HepG2 (cell line): ENCODE data around the gene JAG1. TPM values are rescaled to one million over a fixed set of nuclear protein-coding genes. Genes with fewer than 3 reads are reported as not detected.

Source experiments
- ATAC-seq: fragments of 200-7000 bp; cut with Tn5 transposase; 3 replicates; pipeline ENCODE4 v1.9.1; 2020; ENCODE audit warnings: mild to moderate bottlenecking, moderate library complexity
- BruUV-seq: library from RNA; stranded (reverse); fragments of 400-500 nt; replicated peaks from 2 replicates; lab custom pipeline; 2021; lab: Mats Ljungman, UMichigan
- CTCF ChIA-PET: fragments of 300-600 bp; formaldehyde crosslinking; extraction: SDS; loops from one replicate; lab custom pipeline; 2021; ENCODE audit warnings: low total read pairs, inconsistent platforms, low intra/inter-chr PET ratio; lab: Yijun Ruan, JAX
- POLR2A ChIA-PET: fragments of 350-600 bp; sonication (Branson Sonifier 250); formaldehyde crosslinking; loops from one replicate; lab custom pipeline; 2020; ENCODE audit warnings: antibody characterized with exemption, inconsistent platforms; lab: Yijun Ruan, JAX
- DNase-seq: peaks from one replicate; pipeline ENCODE4 v3.0.0-alpha.2; 2015; ENCODE audit warnings: low spot score
- FAIRE-seq: peaks from 3 replicates; lab custom pipeline; 2011; peaks lifted over from hg19 to GRCh38; lab: Jason Lieb, UNC
- H2AFZ ChIP-seq: one replicate; pipeline ENCODE4 v1.6.1; 2011; ENCODE audit warnings: low read length, inconsistent platforms
- H3K27ac ChIP-seq: fragments of 300-600 bp; 3 replicates; pipeline ENCODE4 v1.8.0; 2011; ENCODE audit warnings: mixed run types, mild to moderate bottlenecking, mixed read lengths, low read length, inconsistent platforms; ENCODE audit not compliant: insufficient read depth; ENCODE audit errors: extremely low read length
- H3K27me3 ChIP-seq, 2 experiments: fragments of 200-600 bp in 1 of 2; 2 replicates in 1 of 2; 3 replicates in 1 of 2; pipeline versions ENCODE4 v1.6.0 to v1.8.0; 2011; ENCODE audit warnings: low read length in 2 of 2, mild to moderate bottlenecking in 2 of 2, moderate library complexity in 2 of 2, inconsistent platforms in 1 of 2; ENCODE audit not compliant: insufficient read depth in 2 of 2, control insufficient read depth in 1 of 2
- H3K36me3 ChIP-seq, 2 experiments: fragments of 200-600 bp in 1 of 2; replicated peaks in 1 of 2; 2 replicates in 1 of 2; 3 replicates in 1 of 2; pipeline versions ENCODE4 v1.5.1 to v1.8.0; 2011; ENCODE audit warnings: low read length in 2 of 2, inconsistent platforms in 1 of 2; ENCODE audit not compliant: insufficient read depth in 2 of 2, control insufficient read depth in 1 of 2
- H3K4me1 ChIP-seq: 2 replicates; pipeline ENCODE4 v1.5.1; 2012; ENCODE audit warnings: low read length, inconsistent platforms; ENCODE audit not compliant: insufficient read depth
- H3K4me2 ChIP-seq: 2 replicates; pipeline ENCODE4 v1.6.0; 2011; ENCODE audit warnings: low read depth, low read length, inconsistent platforms
- H3K4me3 ChIP-seq, 3 experiments: fragments of 200-600 bp in 1 of 3; sonication (generic), shearing (Covaris generic) in 1 of 3; replicated peaks in 1 of 3; 2 replicates each; pipeline ENCODE4 v1.5.1; 2011 to 2016; ENCODE audit warnings: low read length in 3 of 3, inconsistent platforms in 2 of 3, low read depth in 2 of 3, mild to moderate bottlenecking in 2 of 3, control low read depth in 1 of 3, mixed read lengths in 1 of 3; ENCODE audit not compliant: insufficient read depth in 1 of 3
- H3K79me2 ChIP-seq: one replicate; pipeline ENCODE4 v1.6.1; 2011; ENCODE audit warnings: low read length, inconsistent platforms; ENCODE audit not compliant: insufficient read depth
- H3K9ac ChIP-seq: 2 replicates; pipeline ENCODE4 v1.6.0; 2011; ENCODE audit warnings: mild to moderate bottlenecking, low read depth, low read length, inconsistent platforms; ENCODE audit not compliant: insufficient read depth
- H3K9me3 ChIP-seq: 2 replicates; pipeline ENCODE4 v1.5.1; 2012; ENCODE audit warnings: mild to moderate bottlenecking, low read length
- H4K20me1 ChIP-seq: 2 replicates; pipeline ENCODE4 v1.6.0; 2011; ENCODE audit warnings: inconsistent platforms, mild to moderate bottlenecking, low read length, moderate library complexity; ENCODE audit not compliant: insufficient read depth
- CBX1 ChIP-seq: IDR thresholded peaks from one replicate; pipeline ENCODE4 v1.6.1; 2016; ENCODE audit warnings: antibody characterized with exemption, low read depth
- HNF4A ChIP-seq: sonication (generic); formaldehyde crosslinking; IDR thresholded peaks from 2 replicates; pipeline ENCODE4 v1.4.0; 2020; ENCODE audit warnings: missing genetic modification reagents
- MAFF ChIP-seq: IDR thresholded peaks from 2 replicates; pipeline ENCODE4 v1.6.1; 2011; ENCODE audit warnings: low read depth, low read length, improper control_type of control experiment
- MAFK ChIP-seq, 2 experiments: IDR thresholded peaks in 1 of 2; conservative IDR thresholded peaks in 1 of 2; 2 replicates each; pipeline ENCODE4 v1.6.1; 2011; ENCODE audit warnings: improper control_type of control experiment in 2 of 2, low read length in 2 of 2
- NFYB ChIP-seq: sonication (generic); formaldehyde crosslinking; IDR thresholded peaks from 2 replicates; pipeline ENCODE4 v1.4.0; 2020; ENCODE audit warnings: missing genetic modification reagents
- ONECUT2 ChIP-seq: sonication (generic); formaldehyde crosslinking; IDR thresholded peaks from 2 replicates; pipeline ENCODE4 v1.4.0; 2020; ENCODE audit warnings: missing genetic modification reagents
- PLRG1 ChIP-seq: fragments of 450-650 bp; conservative IDR thresholded peaks from 2 replicates; pipeline ENCODE4 v1.6.1; 2016
- SRF ChIP-seq: IDR thresholded peaks from 2 replicates; pipeline ENCODE4 v1.6.1; 2011; ENCODE audit warnings: mild to moderate bottlenecking, low read depth, low read length, moderate library complexity
- YEATS4 ChIP-seq: sonication (generic); formaldehyde crosslinking; IDR thresholded peaks from 2 replicates; pipeline ENCODE4 v1.4.0; 2020; ENCODE audit warnings: missing genetic modification reagents, borderline replicate concordance
- ZFP36L1 ChIP-seq: sonication (generic); formaldehyde crosslinking; IDR thresholded peaks from 2 replicates; pipeline ENCODE4 v1.8.0; 2022; ENCODE audit warnings: mild to moderate bottlenecking, missing genetic modification reagents, moderate library complexity
- ZMYM4 ChIP-seq: sonication (generic); formaldehyde crosslinking; IDR thresholded peaks from 2 replicates; pipeline ENCODE4 v1.8.1; 2023; ENCODE audit warnings: mild to moderate bottlenecking, missing genetic modification reagents
- ZNF281 ChIP-seq: sonication (generic); formaldehyde crosslinking; IDR thresholded peaks from 2 replicates; pipeline ENCODE4 v1.4.0; 2020; ENCODE audit warnings: missing genetic modification reagents, borderline replicate concordance
- ZNF317 ChIP-seq: sonication (generic); formaldehyde crosslinking; IDR thresholded peaks from 2 replicates; pipeline ENCODE4 v1.5.0; 2020; ENCODE audit warnings: mild to moderate bottlenecking, missing genetic modification reagents
- ZNF337 ChIP-seq: sonication (generic); formaldehyde crosslinking; IDR thresholded peaks from 2 replicates; pipeline ENCODE4 v1.5.1; 2020; ENCODE audit warnings: missing genetic modification reagents, low read depth, mild to moderate bottlenecking, borderline replicate concordance
- ZNF605 ChIP-seq: sonication (generic); formaldehyde crosslinking; IDR thresholded peaks from 2 replicates; pipeline ENCODE4 v1.8.0; 2022; ENCODE audit warnings: mild to moderate bottlenecking, missing genetic modification reagents
- WGBS: methylation state at CpG from one replicate; pipeline ENCODE4 v1.1.6; 2017; ENCODE audit warnings: low lambda C conversion rate; 5-methylcytosine and 5-hydroxymethylcytosine counted together
- in situ Hi-C: cut with HindIII; loops from 2 replicates; pipeline ENCODE4 v1.10.0; 2017; ENCODE audit warnings: low pct_unique_long_range_greater_than_20kb; ENCODE audit not compliant: extremely low pct_ligation_motif_present
- intact Hi-C: fragments of 100-400 bp; cut with micrococcal nuclease; formaldehyde crosslinking; loops from one replicate; pipeline ENCODE4 v1.10.0; 2022; ENCODE audit not compliant: unreplicated experiment
- polyA plus RNA-seq, 8 experiments: library from polyadenylated mRNA; depleted of rRNA in 3 of 8; stranded (reverse) in 7 of 8; unstranded in 1 of 8; fragments of >200 nt; fragmentation: Illumina TruSeq in 4 of 8; extraction: Trizol in 4 of 8; gene quantifications; 2 replicates each; pipeline versions ENCODE4 v1.2.1 to v1.2.3, GENCODE V29; 2011 to 2016; ENCODE audit warnings: low read depth in 4 of 8, missing spikeins in 1 of 8, mixed read lengths in 1 of 8; ENCODE audit not compliant: insufficient read depth in 1 of 8
- total RNA-seq, 5 experiments: library from RNA; depleted of rRNA; stranded (reverse); fragments of >200 nt; fragmentation: Illumina TruSeq; extraction: Trizol; gene quantifications; 2 replicates each; pipeline ENCODE4 v1.2.3, GENCODE V29; 2016; ENCODE audit warnings: low read depth in 1 of 5

Gene JAG1
- total and polyA plus RNA-seq, 2 of the 13 experiments (the other 11 are each of a cell fraction or from before 2014, with no cell fraction given) = 47.1 to 56.3 TPM

- H4K20me1 ChIP-seq = no peaks in the 10 kb centered on the region
- no peak overlapping the region for H3K4me3 ChIP-seq
- ATAC-seq (no peak), FAIRE-seq (no peak)
- peak overlapping the region; percentile 23 for H3K27ac ChIP-seq
- intact Hi-C loops = no loop called here
- no peak overlapping the region for H2AFZ ChIP-seq
- H3K9me3 ChIP-seq = no peaks in the 10 kb centered on the region
- peaks cover 0 to 7% of the 10 kb centered on the region in 2 experiments; a peak in 1 of 5 replicates for H3K36me3 ChIP-seq
- 79% methylated on average over 3 of the region's 3 CpGs for WGBS
- H3K9ac ChIP-seq = no peak overlapping the region
- peaks cover 35% of the 10 kb centered on the region for H3K4me1 ChIP-seq
- POLR2A ChIA-PET = no interaction called here
- BruUV-seq = no TSS peak
- no peak for TF ChIP-seq ONECUT2 (CRISPR knock-in tag)
- TF ChIP-seq ZFP36L1 (CRISPR knock-in tag) = no peak
- TF ChIP-seq ZNF337 = no peak
- no peak for TF ChIP-seq ZNF317
- no peak for TF ChIP-seq ZNF605 (CRISPR knock-in tag)
- peak; percentile 56 to 64; a peak in 3 of 4 replicates for TF ChIP-seq MAFK (conservative IDR thresholded peaks at IDR 0.05 in 1 of 2, IDR thresholded peaks at IDR 0.05 in 1 of 2; ENCODE audit: low read length in 2 of 2)
- peak; percentile 45; the same call in 1 of the 2 replicates for TF ChIP-seq MAFF
- TF ChIP-seq, all 625 proteins: peak for 2
- DNase-seq = no peak
- H3K4me2 ChIP-seq = no peak overlapping the region
- CTCF ChIA-PET = no interaction called here
- H3K79me2 ChIP-seq = no peaks in the 10 kb centered on the region
- H3K27me3 ChIP-seq = no peaks in the 10 kb centered on the region
- in situ Hi-C loops = no loop called here
Observed at GRCh38 chr20:10621149-10621548, 52.6 kb downstream of the JAG1 start.

- no peaks in the 10 kb centered on the region for H3K9me3 ChIP-seq
- H3K79me2 ChIP-seq = no peaks in the 10 kb centered on the region
- POLR2A ChIA-PET = interaction anchor here (1.0 kb wide), 1 partner anchor 15 kb away, joined by 3 read pairs; no protein-coding TSS in a partner anchor
- no peak for DNase-seq
- H3K27ac ChIP-seq = no peak overlapping the region
- peaks cover 0 to 7% of the 10 kb centered on the region in 2 experiments; a peak in 1 of 5 replicates for H3K36me3 ChIP-seq
- 98% methylated on average over 3 of the region's 3 CpGs for WGBS
- H2AFZ ChIP-seq = no peak overlapping the region
- intact Hi-C loops (no loop called here), in situ Hi-C loops (no loop called here)
- peaks cover 35% of the 10 kb centered on the region for H3K4me1 ChIP-seq
- no peak for ATAC-seq
- no peaks in the 10 kb centered on the region for H4K20me1 ChIP-seq
- no peak overlapping the region for H3K4me3 ChIP-seq
- CTCF ChIA-PET = no interaction called here
- H3K27me3 ChIP-seq = no peaks in the 10 kb centered on the region
- no TSS peak for BruUV-seq
- no peak overlapping the region for H3K9ac ChIP-seq
- H3K4me2 ChIP-seq = no peak overlapping the region
- FAIRE-seq = no peak
- TF ChIP-seq HNF4A (no peak), ZMYM4 (no peak), CBX1 (no peak), YEATS4 (CRISPR knock-in tag) (no peak), SRF (no peak), NFYB (CRISPR knock-in tag) (no peak), PLRG1 (no peak), ZNF281 (CRISPR knock-in tag) (no peak)
Observed at GRCh38 chr20:10619427-10619826, 54.4 kb downstream of the JAG1 start.
